GM19328 (cell line): ENCODE results near the gene SAMD11.

Source experiments
- ATAC-seq: cut with Tn5 transposase; IDR thresholded peaks from one replicate; pipeline ENCODE4 v1.9.1; 2021; ENCODE audit warnings: mild to moderate bottlenecking, moderate library complexity; ENCODE audit not compliant: unreplicated experiment

SAMD11 gene

GRCh38 chr1:917076-917459 lies 6.7 kb upstream of the SAMD11 start:
- ATAC-seq = no peak

DNA sequence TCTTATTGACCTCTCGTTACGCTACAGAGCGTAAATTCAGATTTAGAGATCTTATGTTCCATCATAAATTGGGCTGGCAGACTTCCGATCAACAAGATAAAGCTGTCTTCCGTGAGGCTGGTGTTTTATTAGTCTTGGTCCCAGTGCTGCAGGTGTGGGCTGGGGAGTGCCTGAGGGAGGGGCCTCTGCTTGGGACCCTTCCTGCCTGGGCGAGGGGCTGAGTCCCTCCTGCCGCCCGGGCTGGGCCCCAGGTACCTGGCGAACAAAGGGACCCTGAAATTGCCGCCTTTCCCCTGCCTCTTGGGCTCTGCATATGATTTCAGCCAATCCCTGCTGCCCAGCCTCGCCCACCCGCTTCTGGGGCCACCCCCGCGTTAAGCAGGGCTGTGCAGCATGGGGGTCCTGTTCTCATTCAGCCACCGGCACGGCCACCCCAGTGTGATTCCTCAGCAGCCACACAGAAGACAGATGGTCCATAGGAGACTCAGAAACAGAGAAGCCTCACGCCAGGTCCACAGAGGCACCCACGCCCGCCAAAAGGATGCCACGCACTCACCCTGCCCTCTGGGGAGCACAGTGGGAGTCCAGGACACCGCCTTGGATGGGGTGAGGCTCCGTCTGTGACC lies 6.1 kb upstream of the SAMD11 start:
- ATAC-seq = no peak

DNA sequence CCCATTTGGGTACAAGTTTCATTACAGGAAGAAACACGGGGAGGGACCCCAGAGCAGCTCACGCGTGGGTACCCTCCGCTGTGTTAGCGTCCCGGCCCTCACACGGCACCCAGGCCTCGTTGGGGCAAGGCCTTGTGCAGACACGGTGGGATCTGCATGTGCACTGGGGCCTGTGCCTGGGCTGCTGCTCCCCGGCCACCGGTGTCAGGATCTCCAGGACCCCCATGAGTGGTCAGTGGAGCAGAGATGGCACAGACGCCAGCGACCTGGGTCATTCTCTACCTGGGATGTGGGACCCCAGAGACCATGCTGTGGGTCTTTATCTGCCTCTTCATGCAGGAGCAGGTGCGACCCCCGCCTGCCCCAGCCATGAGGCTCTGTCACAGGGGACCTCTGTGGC lies 5.4 kb upstream of the SAMD11 start:
- no peak for ATAC-seq

DNA sequence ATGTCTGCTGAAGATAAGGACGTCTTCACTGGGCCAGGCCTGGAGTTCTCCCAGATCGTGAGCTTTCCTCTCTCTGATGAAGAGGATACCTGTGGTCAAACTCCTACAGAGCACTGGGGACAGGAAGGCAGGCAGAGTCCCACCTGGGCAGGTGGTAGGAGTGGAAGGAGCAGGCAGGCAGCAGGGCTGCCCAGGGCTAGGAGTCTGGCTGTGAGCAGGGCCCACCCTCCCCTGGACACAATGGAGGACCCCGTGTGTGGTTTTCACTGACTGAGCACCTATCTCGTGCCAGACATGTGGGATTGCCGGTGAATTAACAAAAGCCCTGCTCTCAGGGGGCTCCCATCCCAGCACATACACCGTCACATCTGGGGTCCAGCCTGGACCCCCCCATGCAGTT lies 4.9 kb upstream of the SAMD11 start:
- no peak for ATAC-seq

- no peak for ATAC-seq
Observed at GRCh38 chr1:919271-919872, 4.4 kb upstream of the SAMD11 start.

DNA sequence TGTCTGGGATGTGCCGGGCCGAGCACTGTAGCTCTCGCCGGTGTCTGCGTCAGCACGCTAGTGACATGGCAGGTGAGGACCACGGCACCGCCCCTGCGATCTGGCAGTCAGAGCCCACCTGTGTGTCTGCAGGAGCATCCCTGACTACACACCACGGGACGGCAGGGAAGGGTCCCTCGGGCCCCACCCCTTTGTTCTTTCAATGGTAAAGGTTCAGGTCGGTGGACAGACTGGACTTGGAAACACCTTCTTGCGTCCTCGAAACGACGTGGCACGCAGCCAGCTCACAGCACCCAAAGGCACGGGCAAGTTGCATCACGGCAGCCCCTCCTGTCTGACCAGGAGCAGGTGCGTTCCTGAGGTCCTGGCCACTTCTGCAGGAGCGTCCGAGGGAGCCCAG lies 3.7 kb upstream of the SAMD11 start:
- ATAC-seq = no peak

GRCh38 chr1:920521-920920 lies 3.2 kb upstream of the SAMD11 start:
- no peak for ATAC-seq

GRCh38 chr1:921011-921837 lies 2.5 kb upstream of the SAMD11 start:
- no peak for ATAC-seq

DNA sequence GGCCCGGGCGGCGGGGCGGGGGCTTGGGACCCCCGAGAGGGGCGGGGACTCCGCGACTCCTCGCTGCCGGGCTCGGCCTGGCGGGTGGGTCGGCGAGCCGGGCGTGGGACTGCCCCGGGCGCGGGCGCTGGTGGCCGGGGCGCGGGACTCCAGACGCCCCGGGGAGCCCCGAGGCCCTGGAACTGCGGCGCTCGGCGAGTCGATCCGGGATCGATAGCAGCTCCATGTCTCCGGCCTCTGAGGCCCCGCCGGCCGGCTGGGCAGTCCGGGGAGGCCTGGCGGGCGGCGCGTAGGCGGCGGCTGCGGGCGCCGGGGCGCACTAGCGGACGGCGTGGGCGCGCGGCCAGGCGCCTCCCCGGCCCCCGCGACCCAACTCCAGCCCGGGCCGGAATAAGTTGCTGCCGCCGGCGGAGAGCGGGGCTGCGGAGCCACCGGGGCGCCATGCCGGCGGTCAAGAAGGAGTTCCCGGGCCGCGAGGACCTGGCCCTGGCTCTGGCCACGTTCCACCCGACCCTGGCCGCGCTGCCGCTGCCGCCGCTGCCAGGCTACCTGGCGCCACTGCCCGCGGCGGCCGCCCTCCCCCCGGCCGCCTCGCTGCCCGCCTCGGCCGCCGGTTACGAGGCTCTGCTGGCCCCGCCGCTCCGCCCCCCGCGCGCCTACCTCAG lies 400 bp downstream of the SAMD11 start:
- ATAC-seq = no peak

DNA sequence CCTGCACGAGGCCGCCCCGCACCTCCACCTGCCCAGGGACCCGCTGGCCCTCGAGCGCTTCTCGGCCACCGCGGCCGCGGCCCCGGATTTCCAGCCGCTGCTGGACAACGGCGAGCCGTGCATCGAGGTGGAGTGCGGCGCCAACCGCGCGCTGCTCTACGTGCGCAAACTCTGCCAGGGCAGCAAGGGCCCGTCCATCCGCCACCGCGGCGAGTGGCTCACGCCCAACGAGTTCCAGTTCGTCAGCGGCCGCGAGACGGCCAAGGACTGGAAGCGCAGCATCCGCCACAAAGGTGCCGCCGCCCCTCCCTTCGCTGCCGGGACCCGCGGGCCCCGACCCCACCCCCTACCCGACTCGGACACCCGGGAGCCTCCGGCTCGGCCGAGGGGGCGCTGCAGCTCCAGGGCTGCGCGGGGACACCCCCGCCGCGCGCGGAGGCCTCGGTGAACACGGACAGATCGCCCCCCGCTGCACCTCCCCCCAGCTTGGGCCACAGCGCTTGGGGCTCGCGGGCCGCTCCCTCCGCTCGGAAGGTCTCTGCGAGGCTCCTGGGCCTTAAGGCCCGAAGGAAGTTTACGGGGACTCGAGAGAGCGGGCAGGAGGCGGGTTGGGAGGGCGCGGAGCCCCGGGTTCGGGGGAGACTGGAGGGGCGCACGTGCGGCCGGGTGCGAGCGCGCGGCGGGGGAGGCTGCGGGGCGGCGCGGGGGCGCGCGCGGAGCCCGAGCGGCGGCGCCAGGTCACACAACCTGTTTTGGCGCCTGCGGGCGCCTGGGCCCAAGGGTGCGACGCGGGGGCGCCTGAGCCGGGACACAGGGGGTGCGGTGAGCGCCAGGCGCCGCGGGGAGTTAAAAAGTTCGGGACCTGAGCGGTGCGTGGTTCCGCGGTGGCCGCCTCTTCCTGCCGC lies 1.2 kb downstream of the SAMD11 start:
- no peak for ATAC-seq

DNA sequence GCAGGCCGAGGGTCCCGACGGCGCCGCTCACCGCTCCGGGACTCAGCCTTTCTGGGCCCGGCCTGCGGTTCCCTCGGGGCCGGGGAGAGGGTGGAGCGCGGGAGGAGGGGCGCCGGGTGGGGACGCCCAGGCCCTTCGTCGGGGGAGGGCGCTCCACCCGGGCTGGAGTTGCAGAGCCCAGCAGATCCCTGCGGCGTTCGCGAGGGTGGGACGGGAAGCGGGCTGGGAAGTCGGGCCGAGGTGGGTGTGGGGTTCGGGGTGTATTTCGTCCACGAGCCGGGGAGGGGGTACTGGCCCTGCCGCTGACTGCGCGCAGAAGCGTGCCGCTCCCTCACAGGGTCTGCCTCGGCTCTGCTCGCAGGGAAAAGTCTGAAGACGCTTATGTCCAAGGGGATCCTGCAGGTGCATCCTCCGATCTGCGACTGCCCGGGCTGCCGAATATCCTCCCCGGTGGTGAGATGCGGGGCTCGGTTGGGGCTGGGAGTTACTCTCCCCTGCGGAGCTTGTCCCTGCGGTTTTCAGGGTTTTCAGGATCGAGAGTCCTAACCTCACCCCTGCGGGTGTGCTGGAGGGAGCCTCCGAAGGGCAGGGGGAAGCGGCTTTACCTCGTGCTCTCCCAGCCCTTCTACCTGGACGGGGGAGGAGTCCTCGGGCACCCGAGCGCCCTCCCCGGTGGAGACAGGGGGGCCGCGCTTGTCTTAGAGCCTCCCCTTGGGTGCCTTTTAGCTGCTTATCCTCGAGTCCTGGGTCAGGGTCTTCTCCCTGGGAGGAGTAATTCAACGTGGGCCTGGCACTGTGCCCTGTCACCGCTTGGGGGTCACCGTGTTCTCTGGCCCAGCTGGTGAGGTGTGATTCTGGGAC lies 2.1 kb downstream of the SAMD11 start:
- no peak for ATAC-seq

- ATAC-seq = no peak
Observed at GRCh38 chr1:927234-927633, 3.5 kb downstream of the SAMD11 start.

DNA sequence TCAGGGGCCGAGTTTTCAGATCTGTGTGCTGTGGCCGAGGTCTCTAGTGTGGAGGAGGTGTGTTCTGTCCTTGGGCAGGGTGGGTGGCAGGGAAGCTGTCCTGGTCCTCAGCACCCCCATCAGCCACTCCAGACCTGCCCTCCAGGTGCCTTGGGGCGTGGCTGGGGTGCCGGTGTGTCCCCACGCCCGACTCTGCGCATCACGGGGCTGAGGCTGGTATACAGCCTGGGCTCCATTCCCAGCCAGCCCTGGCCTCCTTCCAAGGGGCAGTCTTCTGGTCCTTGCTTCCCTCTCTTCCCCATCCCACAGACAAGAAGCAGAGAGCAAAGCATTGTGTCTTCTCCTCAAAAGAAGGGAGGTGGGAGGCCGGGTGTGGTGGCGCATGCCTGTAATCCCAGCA lies 4.0 kb downstream of the SAMD11 start:
- no peak for ATAC-seq

GRCh38 chr1:928825-929661 lies 5.3 kb downstream of the SAMD11 start:
- no peak for ATAC-seq

- no peak for ATAC-seq
Observed at GRCh38 chr1:929712-930632, 6.2 kb downstream of the SAMD11 start.

- no peak for ATAC-seq
Observed at GRCh38 chr1:930633-931138, 7.0 kb downstream of the SAMD11 start.

DNA sequence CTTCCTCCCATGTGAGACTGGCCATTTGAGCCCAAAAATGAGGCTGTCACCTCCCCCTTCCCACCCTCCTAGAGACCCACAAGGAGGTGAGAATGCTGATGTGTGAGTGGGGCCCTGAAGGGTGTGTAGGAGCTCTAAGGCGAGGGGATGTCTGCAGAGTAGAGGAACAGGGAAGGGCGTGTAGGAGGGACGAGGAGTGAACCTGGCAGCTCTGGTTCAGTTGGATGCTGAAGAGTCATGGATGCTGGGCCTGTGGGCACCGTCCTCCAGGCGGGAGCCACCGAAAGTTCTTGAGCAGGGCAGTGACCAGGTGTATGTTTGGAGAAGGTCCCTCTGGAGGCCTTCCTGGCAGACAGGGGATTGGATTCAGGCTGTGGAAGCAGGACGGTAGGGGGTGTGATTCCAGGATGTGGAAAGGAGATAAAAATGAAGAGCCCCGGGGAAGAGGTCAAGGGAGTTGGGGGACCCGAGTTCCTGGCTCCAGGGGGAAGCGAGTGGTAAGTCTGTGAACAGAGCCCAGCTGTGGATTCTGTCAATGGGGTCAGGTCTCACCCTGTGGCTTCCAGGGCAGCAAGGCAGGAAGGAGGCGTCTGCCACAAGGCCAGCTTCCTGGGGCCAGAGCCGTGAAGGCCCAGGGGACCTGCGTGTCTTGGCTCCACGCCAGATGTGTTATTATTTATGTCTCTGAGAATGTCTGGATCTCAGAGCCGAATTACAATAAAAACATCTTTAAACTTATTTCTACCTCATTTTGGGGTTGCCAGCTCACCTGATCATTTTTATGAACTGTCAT lies 7.9 kb downstream of the SAMD11 start:
- no peak for ATAC-seq
